Stimulated activated CD4-positive, alpha-beta T cell treated with anti-CD3 and anti-CD28 coated beads, Interleukin-1b, Interleukin-23, amount 100 ng/mL, for 4 hours (primary cell): ENCODE results near the gene TMEM272.

Source experiments
- DNase-seq, 2 donors: peaks; one replicate each; pipeline ENCODE4 v3.0.0-alpha.2; 2020; ENCODE audit warnings: low read depth in 2 of 2

TMEM272 gene

DNA sequence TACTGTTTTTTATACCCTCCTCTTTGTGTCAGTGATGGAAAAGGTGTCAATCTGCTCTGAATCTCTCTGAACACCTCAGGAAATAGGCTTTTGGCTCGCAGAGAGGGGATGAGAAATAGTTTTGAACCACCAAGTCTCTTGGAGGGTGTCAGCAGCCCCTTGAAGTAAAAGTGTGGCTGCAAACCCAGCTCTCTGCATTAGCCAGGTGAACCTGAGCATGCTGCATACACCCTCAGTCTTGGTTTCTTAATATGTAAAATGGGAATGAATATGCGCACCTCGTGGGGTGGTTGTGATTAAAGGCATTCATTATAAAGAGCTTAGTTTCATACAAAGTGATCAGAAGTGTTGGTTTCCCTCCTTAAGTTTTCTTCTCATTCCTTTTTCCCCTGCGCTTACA, 39.7 kb downstream of the TMEM272 start:
- DNase-seq, result no peak

DNA sequence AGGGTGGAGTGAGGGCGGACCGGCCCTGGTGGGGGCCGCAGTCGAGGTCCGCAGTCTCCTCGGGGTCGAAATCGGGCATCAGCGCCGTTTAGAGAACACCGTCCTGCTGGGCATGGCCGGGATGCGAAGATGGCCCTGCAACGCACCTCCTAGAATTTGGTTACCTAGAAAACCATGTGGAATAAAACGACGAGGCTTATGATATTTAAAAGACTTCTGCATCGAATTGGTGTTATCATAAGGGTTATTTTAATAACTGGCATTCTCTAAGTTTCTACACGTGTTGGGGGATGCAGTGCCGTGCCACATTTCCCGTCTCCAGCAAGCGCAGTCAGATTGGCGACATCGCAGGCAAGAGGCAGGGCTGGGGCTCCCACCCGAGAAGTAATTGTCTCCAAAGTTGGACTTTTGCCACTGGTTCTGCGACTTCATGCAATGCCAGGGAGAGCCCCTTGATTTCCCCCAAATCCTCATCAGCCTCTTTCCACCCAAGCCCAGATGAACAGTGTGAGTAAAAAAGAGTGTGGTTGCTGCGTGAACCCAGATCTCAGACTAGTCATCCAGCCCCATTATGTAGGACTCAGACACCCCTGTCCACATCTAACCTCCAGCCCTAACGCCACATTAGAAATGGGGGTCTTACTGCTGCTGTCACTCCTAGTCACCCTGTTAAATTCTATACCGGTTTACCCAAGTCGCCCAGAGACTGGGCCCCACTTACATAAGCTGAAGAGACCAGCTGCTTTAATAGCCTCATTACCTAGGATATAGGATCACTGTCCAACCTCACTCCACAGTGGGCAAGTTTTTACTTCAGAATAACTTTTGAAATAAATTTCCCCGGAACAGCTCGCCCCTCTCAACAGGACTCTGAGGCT, 40.4 kb downstream of the TMEM272 start:
- DNase-seq, result peak; percentile 39 to 45

DNA sequence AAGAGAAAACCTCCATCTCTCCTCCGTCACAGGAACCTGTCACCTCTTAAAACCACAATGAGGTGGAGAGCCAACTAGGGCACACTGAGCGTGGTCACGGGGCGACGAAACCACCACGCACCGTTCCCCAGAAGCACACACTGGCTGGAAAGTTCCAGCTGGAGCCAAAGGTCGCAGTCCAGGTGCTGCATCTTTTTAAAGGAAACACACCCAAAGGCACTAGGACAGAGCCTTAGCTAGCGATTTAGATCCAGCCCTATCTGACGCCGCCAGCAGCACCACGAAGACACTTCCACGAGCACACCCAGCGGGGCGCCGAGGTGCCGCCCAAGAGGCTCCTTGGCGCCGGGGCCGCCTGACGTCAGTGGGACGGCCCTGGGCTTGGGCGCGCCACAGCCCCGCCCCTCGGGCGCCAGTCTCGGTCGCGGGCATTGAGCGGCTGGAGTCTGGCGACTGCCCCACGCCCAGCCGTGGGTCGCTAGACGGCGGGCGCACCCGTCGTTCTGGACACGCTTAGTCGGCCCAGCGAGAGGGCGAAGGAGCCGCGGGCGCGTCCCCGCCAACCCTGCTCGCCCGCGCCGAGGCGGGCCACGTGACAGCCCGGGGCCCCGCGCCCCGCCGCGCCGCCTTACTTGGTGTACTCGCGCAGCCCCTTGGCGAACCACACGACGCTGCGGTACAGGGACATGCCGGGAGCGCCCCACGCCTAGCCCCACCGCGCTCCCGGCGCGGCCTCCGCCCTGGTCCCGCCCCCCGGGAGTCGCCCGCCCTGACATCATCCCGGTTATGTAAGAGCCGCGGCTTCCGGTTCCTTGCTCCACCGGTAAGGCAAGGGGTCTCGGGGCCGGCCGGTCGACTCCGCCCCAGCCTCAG, 41.3 kb downstream of the TMEM272 start, which contains the start of gene DHRS12:
DHRS12 (minus strand) TSS at position 742 of the 873 bp plus-strand sequence. CDS start 4,504 bp downstream, outside the sequence.
- peak; percentile 76 to 77 for DNase-seq

DNA sequence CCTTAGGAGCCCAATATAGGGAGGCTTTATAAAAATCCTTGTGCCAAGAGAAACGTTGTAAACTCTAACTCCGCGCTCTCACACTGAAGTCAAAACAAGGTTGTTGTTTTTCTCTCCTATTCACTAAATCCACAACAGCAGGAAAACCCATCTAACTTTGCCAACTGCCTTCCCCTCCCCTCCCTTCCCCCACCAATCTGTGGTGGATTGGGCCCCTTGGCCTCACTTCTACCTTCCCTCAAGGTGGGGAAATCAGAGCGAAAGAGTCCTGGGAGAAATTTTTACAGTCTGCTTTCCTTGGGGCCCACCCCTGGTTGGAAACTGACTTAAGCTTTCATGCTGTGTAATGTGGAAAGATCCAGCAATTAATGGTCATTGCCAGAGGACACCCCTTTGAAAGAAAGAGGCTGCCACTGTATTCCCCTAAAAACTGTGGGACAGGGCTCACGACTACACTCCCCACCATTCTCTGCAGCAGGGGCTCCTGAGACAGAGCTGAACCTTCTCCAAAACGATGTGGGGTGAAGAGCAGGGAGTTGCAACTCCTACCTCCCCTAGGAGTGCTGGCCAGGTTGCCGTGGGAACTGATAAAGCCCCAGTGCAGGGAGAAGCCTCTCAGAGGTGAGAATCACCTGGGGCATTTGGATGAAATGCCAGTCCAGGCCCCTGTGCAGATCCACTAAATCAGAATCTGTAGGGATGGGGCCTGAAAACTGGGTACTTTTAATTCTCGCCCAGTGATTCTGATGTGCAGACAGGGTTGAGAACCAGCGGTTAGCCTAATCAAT, 42.2 kb downstream of the TMEM272 start:
- DNase-seq, result no peak

GRCh38 chr13:51801631-51802099, 43.3 kb downstream of the TMEM272 start:
- no peak for DNase-seq

DNA sequence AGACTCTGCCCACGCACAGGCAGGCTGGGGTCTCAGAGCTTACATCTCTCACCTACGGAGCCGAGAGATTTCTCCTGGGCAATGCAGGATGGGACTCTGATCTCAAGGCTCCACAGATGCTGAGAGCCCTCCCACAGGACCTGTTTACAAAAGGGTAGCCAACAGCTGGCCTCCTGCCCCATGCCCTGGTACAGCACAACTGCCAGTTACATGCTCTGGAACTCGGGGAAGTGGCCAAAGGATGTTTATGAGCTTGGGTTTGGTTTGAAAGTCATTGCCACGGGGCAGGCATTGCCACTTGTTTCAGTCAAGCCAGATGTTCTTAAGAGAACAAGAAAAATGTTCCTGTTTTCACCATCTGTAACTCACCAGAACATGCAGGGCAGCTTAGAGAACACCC, 44.5 kb downstream of the TMEM272 start:
- no peak for DNase-seq

- DNase-seq, result no peak
Measured at GRCh38 chr13:51799261-51799660, 45.7 kb downstream of the TMEM272 start.

- peak in 1 of 2 donors; percentile 66 for DNase-seq
Measured at GRCh38 chr13:51797664-51798488, 47.1 kb downstream of the TMEM272 start.

GRCh38 chr13:51796546-51796945, 48.4 kb downstream of the TMEM272 start:
- no peak for DNase-seq

GRCh38 chr13:51795419-51795818, 49.6 kb downstream of the TMEM272 start:
- no peak for DNase-seq

DNA sequence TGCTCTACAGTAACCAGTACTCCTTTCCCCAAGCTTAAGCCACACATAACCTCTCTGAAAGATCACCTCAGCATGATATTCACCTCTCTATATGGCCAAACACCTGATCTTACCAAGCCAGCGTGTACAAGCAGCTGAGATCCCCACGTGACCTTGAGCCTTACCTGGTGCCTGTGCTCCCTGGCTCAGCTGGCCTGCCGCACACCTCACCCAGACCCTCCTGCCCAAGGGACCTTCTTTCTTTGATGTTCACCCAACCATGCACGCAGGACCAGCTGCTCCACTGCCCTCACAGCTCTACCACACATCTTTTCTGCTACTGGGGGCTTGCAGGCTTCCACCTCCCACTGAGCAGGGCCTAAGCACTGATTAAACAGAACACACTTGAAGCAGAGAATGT, 50.0 kb downstream of the TMEM272 start:
- DNase-seq, result no peak

DNA sequence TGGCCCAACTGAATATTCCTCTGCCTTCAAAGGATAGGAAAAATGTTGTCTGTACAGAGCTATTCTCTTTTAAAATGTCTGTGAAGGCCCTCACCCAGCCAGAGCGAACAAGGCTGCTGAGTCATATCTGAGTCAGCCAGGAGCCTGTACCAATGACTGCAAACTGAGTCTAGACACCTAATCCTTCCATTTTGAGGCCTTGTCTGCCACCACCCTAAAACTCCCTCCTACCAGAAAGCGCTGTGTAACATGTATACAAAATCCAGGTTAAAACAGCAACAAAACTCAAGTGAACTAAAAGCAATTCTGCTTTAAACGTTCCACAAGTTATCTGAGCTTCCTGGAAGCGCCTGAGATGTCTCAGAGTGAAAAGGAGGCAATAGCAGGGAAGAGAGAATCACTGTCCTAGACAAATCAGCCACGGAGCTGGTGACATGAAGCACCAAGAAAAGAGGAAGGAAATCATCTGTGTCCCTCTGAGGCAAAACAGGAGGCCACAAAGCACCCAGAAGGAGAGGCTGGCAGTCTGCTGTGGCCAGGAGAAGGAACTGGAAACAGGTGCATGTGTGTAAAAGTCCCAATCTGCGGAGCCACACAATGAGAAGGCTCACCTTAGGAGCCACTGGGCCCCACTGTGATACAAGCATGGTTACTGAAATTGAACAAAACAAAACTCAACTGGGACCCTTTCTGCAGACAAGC, 51.3 kb downstream of the TMEM272 start:
- DNase-seq, result peak; percentile 30 to 31

DNA sequence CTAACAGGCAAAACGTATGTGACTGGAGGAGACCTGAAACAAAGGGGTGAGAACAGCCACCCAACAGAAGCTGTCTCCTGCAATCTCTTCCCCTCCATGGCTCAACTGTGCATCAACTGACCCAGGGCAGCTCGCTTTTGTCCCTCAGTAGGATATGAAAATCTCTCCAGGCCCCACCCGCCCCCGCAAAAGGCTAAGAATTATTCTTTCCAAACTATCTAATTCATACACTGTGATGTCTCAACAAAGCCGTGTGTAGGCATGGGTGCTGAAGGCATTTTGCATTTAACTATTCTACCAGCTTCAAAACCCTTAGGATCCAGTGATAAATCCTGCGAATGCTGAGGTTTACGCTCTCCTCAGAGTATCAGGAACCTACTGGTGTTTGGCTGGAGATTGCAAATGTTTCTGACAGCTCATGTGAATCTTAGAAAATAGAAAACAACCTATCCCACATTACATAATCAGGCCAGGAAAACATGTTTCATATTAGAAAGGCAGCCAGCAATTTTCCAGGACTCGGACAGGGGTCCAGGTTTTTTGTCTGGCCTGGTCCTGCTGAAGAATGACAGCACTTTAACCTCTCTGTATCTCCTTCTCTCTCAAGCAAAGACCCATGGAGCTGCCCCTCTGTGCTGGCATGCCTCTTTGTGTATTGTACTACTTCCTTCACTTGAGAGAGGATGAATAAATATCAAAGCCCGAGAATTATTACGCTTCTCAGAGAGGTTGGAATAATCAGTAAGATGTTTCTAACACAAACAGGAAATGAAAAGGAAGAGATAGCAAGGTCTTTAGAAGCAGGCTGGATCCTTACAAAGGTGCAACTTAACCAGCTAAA, 58.3 kb downstream of the TMEM272 start:
- no peak for DNase-seq

DNA sequence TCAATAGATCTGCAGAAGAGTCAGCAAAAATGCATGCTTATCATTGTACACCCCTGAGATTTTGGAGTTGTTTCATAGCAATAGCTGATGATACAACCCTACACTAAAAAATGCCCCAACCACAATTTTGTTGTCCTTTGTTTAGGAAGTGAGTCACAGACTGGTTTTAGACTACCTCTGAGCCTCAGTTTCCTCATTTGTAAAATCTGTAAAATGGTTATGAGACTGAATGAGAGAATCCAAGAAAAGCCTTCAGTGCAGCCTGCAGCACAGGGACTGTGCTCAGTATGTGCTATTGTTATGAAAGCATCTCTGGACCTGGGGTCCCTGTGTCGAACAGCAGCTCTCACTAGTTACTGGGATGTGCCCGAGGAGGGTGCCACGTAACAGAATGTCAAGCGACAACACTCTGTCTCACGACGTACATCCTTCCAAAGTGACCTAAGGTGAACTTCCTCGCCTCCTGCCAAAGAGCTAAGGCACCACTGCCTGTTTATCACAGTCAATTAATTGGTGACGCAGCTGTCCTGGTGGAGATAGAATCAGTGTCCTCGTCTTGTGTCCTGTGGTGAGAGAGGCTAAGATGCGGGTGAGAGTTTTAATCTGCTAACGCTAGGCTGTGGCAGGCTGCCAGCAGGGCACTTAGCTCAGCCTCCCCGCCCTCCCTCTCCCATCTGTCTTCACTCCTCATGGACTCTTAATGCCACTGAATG, 59.1 kb downstream of the TMEM272 start:
- DNase-seq, result no peak

DNA sequence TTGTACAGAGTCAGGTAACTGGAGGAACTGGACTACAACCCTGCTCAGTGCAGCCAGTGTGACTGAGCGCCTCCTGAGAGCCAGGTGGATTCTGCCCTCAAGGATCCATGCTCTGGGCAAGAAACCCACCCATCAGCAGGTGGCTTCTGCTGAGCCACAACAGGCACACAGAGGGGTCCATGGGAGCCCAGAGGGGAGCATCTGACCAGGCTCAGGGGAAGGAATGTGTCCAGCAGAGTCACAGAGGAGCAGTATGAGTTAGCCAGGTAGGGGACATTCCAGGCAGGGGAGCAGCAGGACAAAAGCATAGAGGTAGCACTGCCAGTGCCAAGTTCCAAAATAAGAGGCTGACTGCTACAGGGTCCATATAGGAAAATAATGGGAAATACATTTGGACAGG, 60.9 kb downstream of the TMEM272 start:
- no peak for DNase-seq

DNA sequence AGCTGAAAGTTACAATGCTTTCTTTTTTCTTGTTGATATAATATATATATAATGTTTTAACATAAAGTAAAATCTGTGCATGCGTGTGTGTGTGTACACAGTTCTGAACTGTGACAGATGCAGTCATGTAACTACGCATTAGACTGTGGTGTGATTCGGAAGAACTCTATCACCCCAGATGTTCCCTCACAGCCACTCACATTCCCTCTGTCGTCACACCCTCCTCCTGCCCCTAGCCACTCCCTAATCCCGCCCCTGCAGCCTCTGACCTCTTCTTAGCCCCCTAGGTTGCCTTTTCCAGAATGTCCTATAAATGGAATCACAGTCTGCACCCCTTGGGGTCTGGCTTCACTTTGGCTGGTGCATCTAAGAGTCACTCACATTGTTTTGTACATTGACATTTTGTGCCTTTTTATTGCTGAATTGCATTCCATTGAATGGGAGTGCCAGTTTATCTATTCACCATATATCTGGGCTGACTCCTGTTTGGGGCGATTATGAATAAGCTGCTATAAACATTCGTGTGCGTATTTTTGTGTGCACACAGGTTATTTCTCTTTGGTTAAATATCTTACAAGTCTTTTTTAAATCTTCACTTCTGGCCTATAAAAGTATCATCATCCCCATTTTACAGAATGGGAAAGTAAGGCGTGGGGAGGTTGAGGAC, 61.4 kb downstream of the TMEM272 start:
- no peak for DNase-seq

GRCh38 chr13:51782026-51782710, 62.8 kb downstream of the TMEM272 start:
- DNase-seq, result no peak
